Measurements from ENCODE around the gene NME5. TPM values are rescaled to one million over a fixed set of nuclear protein-coding genes. Genes with fewer than 3 reads are reported as not detected.
A peak's percentile ranks its signal among the peaks of the same experiment; 100 is the strongest.

NME5 gene
- total and polyA plus RNA-seq, 2 of the 13 experiments (the other 11 are each of a cell fraction or from before 2014, with no cell fraction given): 0.18 TPM; not detected in 1

GRCh38 chr5:138068742-138069600, 70.3 kb downstream of the NME5 start (continued):
- peak; percentile 35; the same call in 1 of the 2 replicates for TF ChIP-seq GATAD2A (CRISPR knock-in tag; IDR thresholded peaks at IDR 0.05)
- TF ChIP-seq ATF5 (CRISPR knock-in tag; IDR thresholded peaks at IDR 0.05; ENCODE audit: low read depth): no peak
- peak; percentile 63 for TF ChIP-seq STAG1 (CRISPR knock-in tag; IDR thresholded peaks at IDR 0.05)
- TF ChIP-seq ZGPAT (CRISPR knock-in tag; IDR thresholded peaks at IDR 0.05): 0 out of 2 replicates have a peak, but pooled peaks have one; percentile 22
- no peak for TF ChIP-seq ZNF496 (CRISPR knock-in tag; IDR thresholded peaks at IDR 0.05; ENCODE audit: insufficient replicate concordance)
- TF ChIP-seq HMGXB4 (CRISPR knock-in tag; IDR thresholded peaks at IDR 0.05; ENCODE audit: borderline replicate concordance in 1 of 2, low read depth in 1 of 2): 0 out of 4 replicates have a peak, but pooled peaks of 1 of the 2 experiments have one; percentile 39
- TF ChIP-seq ZSCAN22 (CRISPR knock-in tag; IDR thresholded peaks at IDR 0.05): no peak
- TF ChIP-seq ZNF530 (CRISPR knock-in tag; IDR thresholded peaks at IDR 0.05; ENCODE audit: low read depth): no peak
- TF ChIP-seq ZSCAN25 (CRISPR knock-in tag; IDR thresholded peaks at IDR 0.05): no peak
- TF ChIP-seq NFYB (CRISPR knock-in tag; IDR thresholded peaks at IDR 0.05): no peak
- peak; percentile 89 for TF ChIP-seq SMC3 (IDR thresholded peaks at IDR 0.05; ENCODE audit: low read length)
- TF ChIP-seq ATM (IDR thresholded peaks at IDR 0.05; ENCODE audit: borderline replicate concordance): no peak
- TF ChIP-seq FLYWCH1 (CRISPR knock-in tag; IDR thresholded peaks at IDR 0.05): no peak
- no peak for TF ChIP-seq ZNF704 (CRISPR knock-in tag; IDR thresholded peaks at IDR 0.05; ENCODE audit: borderline replicate concordance)
- TF ChIP-seq ZHX2 (IDR thresholded peaks at IDR 0.05; ENCODE audit: low read depth): no peak
- no peak for TF ChIP-seq ZHX2 (CRISPR knock-in tag; IDR thresholded peaks at IDR 0.05; ENCODE audit: borderline replicate concordance)
